ENCODE measurements around the gene GLIS1. TPM values are rescaled to one million over a fixed set of nuclear protein-coding genes. Genes with fewer than 3 reads are reported as not detected.

The GLIS1 gene
- total RNA-seq, 4 donors from 2014 or later: 0.63 to 2.4 (median 1.0) TPM

DNA sequence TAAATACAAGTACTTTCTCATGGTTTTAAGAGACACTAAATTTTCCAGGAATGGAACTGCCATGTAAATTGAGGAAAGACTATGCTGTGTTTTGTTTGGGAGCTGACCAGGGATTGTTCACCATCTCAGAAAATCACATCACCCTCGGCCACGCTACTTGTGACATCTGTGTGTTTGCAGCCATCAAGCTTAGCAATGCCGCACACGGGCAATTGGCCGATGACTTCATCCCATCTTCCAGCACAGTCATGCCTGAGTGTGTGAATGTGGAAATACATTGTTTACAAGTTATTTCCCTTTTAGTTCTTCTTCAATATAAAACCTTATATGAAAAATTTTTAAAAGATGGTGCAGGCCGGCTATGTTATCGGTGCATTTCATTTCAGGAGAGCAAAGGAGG, 121.6 kb downstream of the GLIS1 start:
- 49 to 68% methylated on average over 7 of the region's 7 CpGs for WGBS, 2 donors
- TF ChIP-seq CTCF (IDR thresholded peaks at IDR 0.05) (no peak), POLR2A (IDR thresholded peaks at IDR 0.05) (no peak)
- intact Hi-C loops (cut with DNase I; ENCODE audit: low total_unique reads): no loop called here
- no peak overlapping the region for H3K4me3 ChIP-seq (ENCODE audit: low read depth, poor library complexity, severe bottlenecking)
- peak in 1 of 2 donors; percentile 54 for DNase-seq (ENCODE audit: low spot score in 2 of 2)

DNA sequence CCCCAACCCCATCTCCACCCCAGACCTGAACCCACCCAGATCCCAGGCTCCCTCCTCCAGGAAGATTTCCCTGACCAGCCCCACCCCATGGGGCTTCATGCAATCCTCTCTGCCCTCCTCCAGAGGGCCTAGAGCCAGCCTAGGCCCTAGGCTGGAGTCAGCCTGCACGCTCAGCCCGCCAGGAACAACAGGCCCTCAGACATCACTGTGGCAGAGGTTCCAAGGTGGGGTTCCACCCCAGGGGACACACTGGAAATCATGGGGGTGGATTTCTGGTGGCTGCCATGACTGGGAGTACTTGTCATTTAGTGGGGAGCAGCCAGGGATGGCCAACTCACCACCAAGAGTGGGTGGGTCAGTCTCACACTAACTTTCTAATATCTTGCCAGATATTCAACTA, 122.0 kb downstream of the GLIS1 start:
- intact Hi-C loops (cut with DNase I; ENCODE audit: low total_unique reads): no loop called here
- TF ChIP-seq POLR2A (IDR thresholded peaks at IDR 0.05): no peak
- H3K4me3 ChIP-seq (ENCODE audit: low read depth, poor library complexity, severe bottlenecking): no peak overlapping the region
- 55 to 87% methylated on average over 2 of the region's 2 CpGs for WGBS, 2 donors
- peak in 1 of 2 donors; percentile 69 for DNase-seq (ENCODE audit: low spot score in 2 of 2)

- H3K4me3 ChIP-seq (ENCODE audit: low read depth, poor library complexity, severe bottlenecking): no peak overlapping the region
- no peak for TF ChIP-seq CTCF (IDR thresholded peaks at IDR 0.05)
- no peak for TF ChIP-seq POLR2A (IDR thresholded peaks at IDR 0.05)
- DNase-seq (ENCODE audit: low spot score in 2 of 2): peak in 1 of 2 donors; percentile 67
- 74 to 89% methylated on average over 5 of the region's 5 CpGs for WGBS, 2 donors
- intact Hi-C loops (cut with DNase I; ENCODE audit: low total_unique reads): no loop called here
These were observed 122.5 kb downstream of the GLIS1 start for GRCh38 chr1:53616511-53616910.

DNA sequence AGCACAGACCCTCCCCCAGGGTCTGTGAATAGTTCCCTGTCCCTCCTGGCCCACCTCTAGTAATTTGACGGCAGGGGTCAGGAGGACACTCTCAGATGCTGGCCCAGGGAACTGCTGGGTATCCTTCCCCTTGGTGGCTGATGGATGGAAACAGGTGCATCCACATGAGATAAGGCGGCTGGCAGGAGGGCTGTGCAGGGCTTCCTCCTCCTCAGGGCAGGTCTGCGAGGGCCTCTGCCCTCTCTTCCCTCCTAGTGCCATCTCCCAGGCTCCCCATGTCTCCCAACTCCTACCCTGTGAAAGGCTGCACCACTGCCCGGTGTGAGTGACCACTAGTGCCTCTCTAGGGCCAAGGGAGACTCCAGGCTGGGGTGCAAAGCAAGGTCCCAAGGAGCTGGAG, 123.9 kb downstream of the GLIS1 start:
- intact Hi-C loops (cut with DNase I; ENCODE audit: low total_unique reads): no loop called here
- 46 to 81% methylated on average over 4 of the region's 4 CpGs for WGBS, 2 donors
- TF ChIP-seq CTCF (IDR thresholded peaks at IDR 0.05): no peak
- TF ChIP-seq POLR2A (IDR thresholded peaks at IDR 0.05): no peak
- peak in 1 of 2 donors; percentile 48 for DNase-seq (ENCODE audit: low spot score in 2 of 2)
- H3K4me3 ChIP-seq (ENCODE audit: low read depth, poor library complexity, severe bottlenecking): no peak overlapping the region

- 59 to 63% methylated on average over 12 of the region's 12 CpGs for WGBS, 2 donors
- H3K4me3 ChIP-seq (ENCODE audit: low read depth, poor library complexity, severe bottlenecking): no peak overlapping the region
- DNase-seq (ENCODE audit: low spot score in 2 of 2): peak in 1 of 2 donors; percentile 79
- intact Hi-C loops (cut with DNase I; ENCODE audit: low total_unique reads): no loop called here
- TF ChIP-seq POLR2A (IDR thresholded peaks at IDR 0.05) (no peak), CTCF (IDR thresholded peaks at IDR 0.05) (no peak)
These were observed 124.5 kb downstream of the GLIS1 start for GRCh38 chr1:53614231-53615021.

GRCh38 chr1:53608676-53609075, 130.3 kb downstream of the GLIS1 start:
- no peak overlapping the region for H3K4me3 ChIP-seq (ENCODE audit: low read depth, poor library complexity, severe bottlenecking)
- TF ChIP-seq CTCF (IDR thresholded peaks at IDR 0.05) (no peak), POLR2A (IDR thresholded peaks at IDR 0.05) (no peak)
- no peak for DNase-seq (ENCODE audit: low spot score in 2 of 2)
- intact Hi-C loops (cut with DNase I; ENCODE audit: low total_unique reads): no loop called here

Measured in lower leg skin (tissue), 4 donors.